Epithelial cell of proximal tubule (primary cell): ENCODE data around the gene SPOP. TPM values are rescaled to one million over a fixed set of nuclear protein-coding genes. Genes with fewer than 3 reads are reported as not detected.

Experiments used
- DNase-seq: peaks from one replicate; pipeline ENCODE4 v3.0.0-alpha.2; 2011; ENCODE audit warnings: low read depth
- H3K4me3 ChIP-seq: 2 replicates; pipeline ENCODE4 v1.5.1; 2011; ENCODE audit warnings: low read depth, mild to moderate bottlenecking, low read length
- total RNA-seq: library from RNA; depleted of rRNA; stranded (reverse); fragments of >200 nt; gene quantifications from 2 replicates; pipeline ENCODE4 v1.2.3, GENCODE V29; 2015
- TF ChIP-seq, protein P1 (sequence below): conservative IDR thresholded peaks from 2 replicates; pipeline ENCODE4 v1.5.1; 2012; ENCODE audit warnings: low read depth, mild to moderate bottlenecking, low read length

The SPOP gene
- total RNA-seq, 1 donor from 2014 or later = 26.2 TPM

DNA sequence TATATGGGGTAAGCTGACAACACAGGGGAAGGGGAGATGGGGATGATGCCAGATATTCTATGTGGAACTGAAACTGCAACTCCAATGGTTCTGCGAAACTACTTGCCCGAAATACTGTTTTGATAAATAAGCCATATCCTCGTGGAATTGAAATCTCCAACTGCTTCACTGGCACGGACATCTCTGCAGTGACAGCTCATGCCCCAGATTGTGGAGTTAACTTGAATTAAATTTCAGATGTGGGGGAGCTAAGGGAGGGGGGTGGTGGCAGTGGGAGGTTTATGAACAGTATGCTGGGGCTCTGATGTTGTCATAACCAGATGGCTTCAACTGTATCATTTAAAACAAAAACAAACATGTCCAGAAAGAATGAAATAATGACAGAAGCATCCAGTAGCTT is 80.5 kb downstream of the SPOP start:
- TF ChIP-seq, protein P1, sequence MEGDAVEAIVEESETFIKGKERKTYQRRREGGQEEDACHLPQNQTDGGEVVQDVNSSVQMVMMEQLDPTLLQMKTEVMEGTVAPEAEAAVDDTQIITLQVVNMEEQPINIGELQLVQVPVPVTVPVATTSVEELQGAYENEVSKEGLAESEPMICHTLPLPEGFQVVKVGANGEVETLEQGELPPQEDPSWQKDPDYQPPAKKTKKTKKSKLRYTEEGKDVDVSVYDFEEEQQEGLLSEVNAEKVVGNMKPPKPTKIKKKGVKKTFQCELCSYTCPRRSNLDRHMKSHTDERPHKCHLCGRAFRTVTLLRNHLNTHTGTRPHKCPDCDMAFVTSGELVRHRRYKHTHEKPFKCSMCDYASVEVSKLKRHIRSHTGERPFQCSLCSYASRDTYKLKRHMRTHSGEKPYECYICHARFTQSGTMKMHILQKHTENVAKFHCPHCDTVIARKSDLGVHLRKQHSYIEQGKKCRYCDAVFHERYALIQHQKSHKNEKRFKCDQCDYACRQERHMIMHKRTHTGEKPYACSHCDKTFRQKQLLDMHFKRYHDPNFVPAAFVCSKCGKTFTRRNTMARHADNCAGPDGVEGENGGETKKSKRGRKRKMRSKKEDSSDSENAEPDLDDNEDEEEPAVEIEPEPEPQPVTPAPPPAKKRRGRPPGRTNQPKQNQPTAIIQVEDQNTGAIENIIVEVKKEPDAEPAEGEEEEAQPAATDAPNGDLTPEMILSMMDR = no peak
- no peak for DNase-seq
- no peak overlapping the region for H3K4me3 ChIP-seq

GRCh38 chr17:49596613-49597244 is 81.2 kb downstream of the SPOP start:
- DNase-seq = no peak
- TF ChIP-seq, protein P1 = no peak

DNA sequence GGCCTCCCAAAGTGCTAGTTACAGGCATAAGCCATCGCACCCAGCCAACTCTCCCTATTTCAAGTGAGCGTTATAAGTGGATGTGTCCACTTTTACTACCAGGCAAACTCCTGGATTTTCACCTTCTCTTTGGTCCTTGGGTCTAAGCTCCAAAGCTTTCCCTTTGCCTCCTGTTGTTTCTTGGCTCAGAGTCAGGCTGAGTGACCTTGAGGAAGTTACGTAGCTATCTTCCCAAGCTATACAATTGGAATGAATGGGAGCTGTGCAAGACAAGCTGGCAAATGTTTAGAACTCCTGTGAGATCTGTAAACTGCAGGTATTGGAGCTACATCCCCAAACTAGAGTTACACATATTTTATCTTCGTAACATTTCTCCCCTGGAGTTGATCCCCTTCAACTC is 81.9 kb downstream of the SPOP start:
- H3K4me3 ChIP-seq = no peak overlapping the region
- no peak for DNase-seq
- TF ChIP-seq, protein P1 = no peak

More at GRCh38 chr17:49596613-49597244, 81.2 kb downstream of the SPOP start:
- H3K4me3 ChIP-seq = no peak overlapping the region

DNA sequence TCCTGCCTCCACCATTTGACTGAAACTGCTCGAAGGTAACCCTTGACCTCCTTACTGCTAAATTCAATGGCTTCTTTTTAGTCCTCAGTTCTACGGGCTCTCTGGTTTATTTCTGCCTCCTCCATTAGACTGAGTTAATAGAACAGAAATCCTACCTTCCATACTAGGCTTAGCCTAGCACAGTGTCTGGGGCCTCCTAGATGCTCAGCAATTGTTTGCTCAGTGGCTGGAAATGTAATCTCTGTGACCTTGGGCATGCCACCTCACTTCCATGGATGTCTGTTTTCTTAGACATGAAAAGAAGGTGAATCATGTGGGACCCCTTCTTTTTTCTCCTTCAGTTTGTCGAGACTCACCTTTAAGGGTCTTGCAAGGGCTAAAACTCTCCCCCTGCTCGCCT is 82.6 kb downstream of the SPOP start:
- DNase-seq = no peak
- H3K4me3 ChIP-seq = no peak overlapping the region

GRCh38 chr17:49592263-49592662 is 85.6 kb downstream of the SPOP start:
- H3K4me3 ChIP-seq = no peak overlapping the region
- DNase-seq = no peak
- TF ChIP-seq, protein P1 = no peak

More for the DNA sequence above, 82.6 kb downstream of the SPOP start:
- TF ChIP-seq, protein P1 = no peak

DNA sequence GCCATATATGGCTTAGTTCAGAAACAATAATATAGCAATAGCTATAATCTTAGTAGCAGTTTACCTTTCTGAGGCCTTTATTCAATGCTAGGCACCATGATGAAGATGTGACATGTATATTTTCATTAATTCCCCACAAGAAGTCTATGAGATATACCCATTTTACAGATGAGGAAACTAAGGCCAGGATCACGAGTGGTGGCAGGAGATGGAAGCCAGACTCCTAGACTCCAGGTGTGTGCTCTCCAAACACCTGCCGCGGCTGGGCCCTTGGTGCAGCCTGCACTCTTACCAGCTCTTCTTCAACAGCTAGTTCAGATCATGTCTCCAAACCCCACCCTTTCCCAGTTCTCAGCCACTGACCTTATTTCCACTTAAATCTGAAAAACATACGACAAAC is 87.0 kb downstream of the SPOP start:
- TF ChIP-seq, protein P1 = no peak
- H3K4me3 ChIP-seq = no peak overlapping the region
- DNase-seq = no peak

DNA sequence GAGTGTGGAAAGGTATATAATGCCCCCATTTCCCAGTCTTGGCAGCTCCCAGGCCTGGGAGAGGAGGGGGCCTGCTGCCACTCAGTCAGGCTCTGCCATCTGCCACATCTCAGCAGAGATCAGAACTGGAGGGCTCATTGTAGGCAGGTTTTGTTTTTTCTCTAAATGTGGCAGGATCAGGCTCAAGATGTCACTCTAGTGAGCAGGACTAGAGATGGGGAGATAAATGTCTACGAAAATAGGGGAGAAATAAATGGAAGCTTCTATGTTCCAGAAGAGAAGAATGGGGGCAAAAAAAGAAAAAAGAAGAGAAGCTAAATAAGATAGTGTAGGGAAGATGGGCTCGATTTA is 88.3 kb downstream of the SPOP start:
- TF ChIP-seq, protein P1 = no peak
- no peak for DNase-seq

More for the DNA sequence above, 88.3 kb downstream of the SPOP start:
- H3K4me3 ChIP-seq = no peak overlapping the region
